ENCODE results near the gene POLR1A. TPM values are rescaled to one million over a fixed set of nuclear protein-coding genes. Genes with fewer than 3 reads are reported as not detected.

POLR1A gene
- total and polyA plus RNA-seq, 2 of the 8 experiments (the other 6 are each of a cell fraction or from before 2014, with no cell fraction given): 8.9 to 58.1 TPM

GRCh38 chr2:86010083-86010482 is 95.6 kb downstream of the POLR1A start:
- Histone ChIP-seq H4K5ac (ENCODE audit: insufficient read length, low read depth, low read length) (no peak overlapping the region), H3K14ac (ENCODE audit: insufficient read length) (no peak overlapping the region), H3K36me3 (ENCODE audit: control insufficient read depth in 2 of 4, insufficient read depth in 4 of 4, low read length in 3 of 4) (no peaks in the 10 kb centered on the region), H3K27ac (ENCODE audit: low read depth, low read length) (no peak overlapping the region), H2BK12ac (ENCODE audit: low read depth, low read length) (no peak overlapping the region), H4K8ac (ENCODE audit: extremely low read depth, insufficient read depth, low read length) (no peak overlapping the region), H3K79me2 (ENCODE audit: control insufficient read depth in 1 of 2, insufficient read depth in 2 of 2, low read length in 2 of 2) (no peaks in the 10 kb centered on the region), H2BK15ac (ENCODE audit: low read length) (no peak overlapping the region), H3K56ac (replicated peaks; ENCODE audit: insufficient read length, low read depth, low read length) (no peak overlapping the region), H3K27me3 (replicated peaks in 1 of 4; ENCODE audit: control insufficient read depth in 3 of 4, extremely low read depth in 1 of 4, insufficient read depth in 3 of 4, low read length in 3 of 4) (no peaks in the 10 kb centered on the region), H3K9me3 (ENCODE audit: insufficient read depth in 2 of 2, low read depth in 1 of 2, low read length in 1 of 2) (peaks cover 11 to 16% of the 10 kb centered on the region in 2 experiments; a peak in 2 of 4 replicates), H2BK5ac (ENCODE audit: low read depth, low read length) (no peak overlapping the region), H3K18ac (ENCODE audit: extremely low read depth, low read length) (no peak overlapping the region), H4K20me1 (replicated peaks in 1 of 2; ENCODE audit: control insufficient read depth in 1 of 2, insufficient read depth in 2 of 2, low read length in 2 of 2) (no peaks in the 10 kb centered on the region), H2AFZ (ENCODE audit: low read length) (no peak overlapping the region), H2BK120ac (replicated peaks; ENCODE audit: low read depth, low read length) (no peak overlapping the region), H4K91ac (replicated peaks; ENCODE audit: insufficient read length, low read length) (no peak overlapping the region), H2AK5ac (ENCODE audit: low read depth, low read length) (no peak overlapping the region), H3K4me2 (ENCODE audit: insufficient read depth in 1 of 2, low read depth in 2 of 2, low read length in 2 of 2) (no peak overlapping the region), H3K9ac (replicated peaks in 1 of 4; ENCODE audit: extremely low read depth in 1 of 4, low read depth in 3 of 4, low read length in 3 of 4) (no peak overlapping the region), H3K23me2 (ENCODE audit: low read depth, low read length) (no peaks in the 10 kb centered on the region), H3K4me1 (replicated peaks in 1 of 4; ENCODE audit: control insufficient read depth in 3 of 4, insufficient read depth in 4 of 4, low read length in 3 of 4) (no peaks in the 10 kb centered on the region), H2BK20ac (ENCODE audit: low read length) (no peak overlapping the region), H3K79me1 (ENCODE audit: low read depth, low read length) (no peaks in the 10 kb centered on the region), H3K4me3 (ENCODE audit: extremely low read depth in 1 of 4, insufficient read depth in 2 of 4, low read depth in 3 of 4, low read length in 4 of 4) (no peak overlapping the region), H3K4ac (replicated peaks; ENCODE audit: insufficient read length, low read depth, low read length) (no peak overlapping the region), H3K23ac (ENCODE audit: insufficient read length) (no peak overlapping the region)
- FAIRE-seq: no peak
- TF ChIP-seq ASH2L (IDR thresholded peaks at IDR 0.05; ENCODE audit: low read length) (no peak), SIX5 (IDR thresholded peaks at IDR 0.05; ENCODE audit: low read depth, low read length) (no peak), BRCA1 (IDR thresholded peaks at IDR 0.05; ENCODE audit: low read depth, low read length) (no peak), TAF1 (IDR thresholded peaks at IDR 0.05; ENCODE audit: low read depth, low read length) (no peak), BACH1 (IDR thresholded peaks at IDR 0.05; ENCODE audit: low read length) (no peak), CHD2 (IDR thresholded peaks at IDR 0.05; ENCODE audit: low read length) (no peak)
- TF ChIP-seq, protein P1, sequence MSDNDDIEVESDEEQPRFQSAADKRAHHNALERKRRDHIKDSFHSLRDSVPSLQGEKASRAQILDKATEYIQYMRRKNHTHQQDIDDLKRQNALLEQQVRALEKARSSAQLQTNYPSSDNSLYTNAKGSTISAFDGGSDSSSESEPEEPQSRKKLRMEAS (IDR thresholded peaks at IDR 0.05): no peak
- ChIA-PET POLR2A (ENCODE audit: partially characterized antibody) (interaction anchor here (1.7 kb wide), 1 partner anchor 10 kb away, joined by 6 read pairs; no protein-coding TSS in a partner anchor), CTCF (ENCODE audit: partially characterized antibody) (interaction anchor here (0.6 to 1.3 kb wide), 3 partner anchors 74 to 188 kb away, joined by 3 to 4 read pairs (median 3); no protein-coding TSS in a partner anchor)
- no peak for DNase-seq (ENCODE audit: low read depth in 1 of 2, low spot score in 2 of 2)

Data from H1 (cell line).